HG02840 (cell line): ENCODE results near the gene RPL21.
"Not testable (repeated sequence)": the region's sequence is repeated elsewhere in the genome, so short reads cannot be mapped to it uniquely, and the experiment has no call there.

Experiments used
- ATAC-seq: cut with Tn5 transposase; IDR thresholded peaks from one replicate; pipeline ENCODE4 v1.9.1; 2021; ENCODE audit warnings: mild to moderate bottlenecking, moderate library complexity, moderate number of reproducible peaks; ENCODE audit not compliant: unreplicated experiment, low FRiP score

The RPL21 gene

DNA sequence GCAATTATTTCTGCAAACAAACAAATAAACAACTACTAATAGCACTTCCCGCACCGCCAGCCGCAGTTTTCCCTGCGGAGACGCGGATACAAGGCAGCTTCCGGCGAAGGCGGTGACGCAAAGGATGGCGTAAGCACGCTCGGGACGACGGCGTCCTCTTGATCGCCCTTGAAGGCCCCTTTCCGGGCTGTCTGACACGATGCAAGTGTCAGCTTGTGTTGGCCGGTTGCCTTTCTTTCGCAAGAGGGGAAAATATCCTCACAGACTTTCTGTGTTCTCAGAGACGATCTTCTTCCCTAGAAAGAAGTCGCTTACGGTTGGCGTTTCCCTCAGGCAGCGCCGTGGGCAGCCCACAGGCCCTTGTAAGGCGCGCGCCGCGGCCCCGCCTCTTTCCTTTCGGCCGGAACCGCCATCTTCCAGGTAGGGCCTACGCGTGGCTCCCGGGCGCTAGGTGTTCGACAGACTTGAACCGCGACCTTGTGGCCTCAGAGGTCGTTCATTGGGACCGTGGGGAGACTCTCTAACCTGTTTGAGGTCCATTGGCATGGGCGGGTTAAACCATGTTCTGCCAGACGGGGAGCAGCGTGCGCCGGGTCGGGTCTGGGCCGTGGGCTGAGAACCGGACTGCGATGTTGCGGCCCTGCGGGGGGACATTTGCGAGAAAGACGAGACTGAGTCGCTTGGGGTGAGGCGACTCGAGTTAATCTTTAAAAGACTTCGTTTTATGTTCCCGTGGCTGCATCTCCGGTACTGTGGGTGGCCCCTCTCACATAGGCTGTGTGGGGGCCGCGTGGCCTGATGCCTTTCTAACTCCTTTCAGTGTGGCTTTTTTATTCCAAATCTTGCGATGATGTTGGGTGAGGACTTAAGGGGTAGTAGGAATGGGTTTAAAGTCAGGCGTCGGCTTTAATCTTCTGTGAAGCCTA lies at the start of gene RPL21:
TSS of gene RPL21 (plus strand) at position 393 of the 926 bp plus-strand sequence. CDS start 2,219 bp downstream, outside the sequence.
- ATAC-seq, result peak; percentile 95

DNA sequence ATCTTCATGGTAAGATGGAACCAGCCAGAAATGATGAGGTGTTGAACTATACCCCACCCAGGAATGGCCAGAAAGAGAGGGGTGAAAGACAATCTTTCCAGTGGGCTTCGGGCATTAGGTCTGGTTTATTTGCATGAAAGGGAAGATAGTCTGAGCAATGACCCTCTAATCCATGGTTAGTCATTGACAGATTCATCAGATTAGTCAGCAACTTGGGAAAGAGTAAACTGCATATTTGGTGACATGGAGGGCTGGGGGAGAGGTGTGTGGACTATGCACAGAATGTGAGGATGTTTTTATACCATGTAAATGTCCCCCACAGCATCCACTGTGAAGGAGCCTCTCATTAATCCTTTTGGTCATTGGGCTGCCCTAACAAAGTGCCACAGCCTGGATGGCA lies 49.7 kb upstream of the RPL21 start:
- ATAC-seq, result no peak

DNA sequence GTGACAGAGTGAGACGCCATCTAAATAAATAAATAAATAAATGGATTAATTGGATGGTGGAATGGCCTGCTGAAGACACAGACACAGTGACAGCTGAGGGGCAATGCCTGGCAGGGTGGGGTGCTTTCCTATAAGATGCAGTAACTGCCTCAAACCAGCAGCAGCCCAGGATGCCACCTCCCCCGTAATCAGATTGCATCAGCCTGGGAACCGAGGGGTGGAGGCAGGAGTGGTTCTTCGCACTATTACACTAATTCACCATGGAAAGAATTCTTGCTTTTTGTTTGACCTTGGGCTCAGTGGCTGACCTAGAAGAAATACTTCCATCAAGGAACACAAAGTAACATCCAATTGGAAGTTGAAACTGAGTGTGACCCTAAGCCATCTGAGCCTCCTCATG lies 48.2 kb upstream of the RPL21 start:
- ATAC-seq, result no peak

DNA sequence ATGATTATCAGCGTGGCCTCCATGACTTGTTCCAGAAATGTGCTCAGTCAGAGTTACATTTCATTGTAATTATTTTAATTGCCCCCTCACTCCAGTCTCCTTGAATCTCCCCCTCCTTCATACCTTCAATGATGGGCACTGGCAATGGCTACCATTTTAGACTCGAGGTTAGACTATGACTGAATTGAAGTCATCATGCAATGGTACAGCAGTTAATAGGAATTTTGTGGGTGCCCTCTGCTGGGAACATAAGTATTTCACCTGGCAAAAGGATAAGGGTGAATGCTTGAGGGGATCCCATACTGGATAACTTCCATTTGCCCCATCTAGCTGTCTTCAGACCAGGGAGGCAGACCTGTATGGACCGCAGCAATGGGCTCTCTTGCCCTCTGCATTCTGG lies 47.5 kb upstream of the RPL21 start:
- no peak for ATAC-seq

DNA sequence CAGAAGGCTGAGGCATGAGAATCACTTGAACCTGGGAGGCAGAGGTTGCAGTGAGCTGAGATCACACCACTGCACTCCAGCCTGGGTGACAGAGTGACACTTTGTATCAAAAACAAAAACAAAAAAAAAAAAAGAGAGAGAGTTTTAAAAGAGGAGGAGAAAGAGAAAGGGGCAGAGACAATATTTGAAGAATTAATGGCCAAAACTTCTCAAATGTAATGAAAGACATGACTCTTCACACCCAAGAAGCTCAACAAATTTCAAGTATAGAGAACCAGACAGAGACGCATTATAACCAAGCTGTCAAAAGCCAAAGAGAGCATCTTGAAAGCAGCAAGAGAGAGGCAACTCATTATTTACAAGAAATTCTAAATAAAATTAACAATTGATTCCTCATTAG lies 42.8 kb upstream of the RPL21 start:
- no peak for ATAC-seq

DNA sequence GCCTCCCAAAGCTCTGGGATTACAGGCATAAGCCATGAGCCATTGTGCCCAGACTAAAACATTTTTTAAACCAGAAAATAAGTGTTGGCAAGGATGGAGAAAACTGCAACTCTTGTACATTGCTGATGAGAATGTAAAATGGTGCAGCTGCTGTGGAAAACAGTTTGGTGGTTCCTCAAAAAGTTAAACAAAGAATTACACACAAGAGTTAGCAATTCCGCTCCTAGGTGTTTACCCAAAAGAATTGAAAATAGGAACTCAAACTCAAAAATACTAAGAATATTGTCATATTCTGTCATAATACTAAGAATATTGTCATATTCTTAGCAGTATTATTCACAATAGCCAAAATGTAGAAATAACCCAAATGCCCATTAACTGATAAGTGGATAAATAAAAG lies 40.1 kb upstream of the RPL21 start:
- ATAC-seq, result no peak

DNA sequence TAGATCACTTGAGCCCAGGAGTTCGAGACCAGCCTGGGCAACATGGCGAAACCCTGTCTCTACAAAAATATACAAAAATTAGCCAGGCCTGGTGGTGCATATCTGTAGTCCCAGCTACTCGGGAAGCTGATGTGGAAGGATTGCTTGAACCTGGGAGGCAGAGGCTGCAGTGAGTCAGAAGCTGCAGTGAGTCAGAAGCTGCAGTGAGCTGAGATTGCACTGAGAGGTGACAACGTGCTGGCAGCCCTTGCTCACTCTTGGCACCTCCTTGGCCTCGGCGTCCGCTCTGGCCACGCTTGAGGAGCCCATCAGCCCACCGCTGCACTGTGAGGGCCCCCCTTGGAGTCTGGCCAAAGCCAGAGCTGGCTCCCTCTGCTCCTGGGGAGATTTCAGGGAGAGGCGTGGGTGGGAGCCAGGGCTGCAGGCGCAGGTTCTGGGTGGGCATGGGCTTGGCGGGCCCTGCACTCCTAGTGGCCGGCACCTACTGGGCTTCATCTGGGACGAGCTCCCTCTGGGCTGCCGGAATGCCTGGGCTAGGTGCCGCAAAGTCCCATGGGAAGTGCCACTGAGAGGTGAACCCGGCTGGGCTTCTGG lies 39.5 kb upstream of the RPL21 start:
- no peak for ATAC-seq

DNA sequence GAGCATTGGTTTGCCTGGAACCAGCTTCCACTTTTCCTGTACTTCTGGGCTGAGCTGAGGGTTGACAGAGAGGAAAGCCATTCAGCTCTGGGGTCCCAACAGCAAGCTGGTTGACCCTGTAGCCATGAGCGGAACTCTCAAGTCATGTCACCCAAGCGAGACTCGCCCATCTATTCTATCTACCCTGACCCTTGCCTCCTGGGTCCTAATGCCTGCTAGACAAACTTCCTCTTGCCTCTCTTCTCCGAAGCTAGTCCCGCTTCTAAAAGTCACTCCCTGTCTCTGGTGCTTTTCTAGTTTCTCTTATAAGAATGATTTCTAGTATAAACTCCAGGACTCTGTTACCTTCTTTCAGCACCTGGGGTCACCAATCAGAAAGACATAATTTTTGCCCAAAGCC lies 38.0 kb upstream of the RPL21 start:
- not testable (repeated sequence) for ATAC-seq

DNA sequence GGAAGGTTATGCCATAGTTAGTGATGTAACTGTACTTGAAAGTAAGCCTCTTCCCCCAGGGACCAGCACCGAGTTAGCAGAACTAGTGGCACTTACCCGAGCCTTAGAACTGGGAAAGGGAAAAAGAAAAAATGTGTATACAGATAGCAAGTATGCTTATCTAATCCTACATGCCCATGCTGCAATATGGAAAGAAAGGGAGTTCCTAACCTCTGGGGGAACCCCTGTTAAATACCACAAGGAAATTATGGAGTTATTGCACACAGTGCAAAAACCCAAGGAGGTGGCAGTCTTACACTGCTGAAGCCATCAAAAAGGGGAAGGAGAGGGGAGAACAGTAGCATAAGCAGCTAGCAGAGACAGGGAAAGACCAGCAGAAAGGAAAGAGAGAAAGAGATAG lies 33.6 kb upstream of the RPL21 start:
- not testable (repeated sequence) for ATAC-seq

DNA sequence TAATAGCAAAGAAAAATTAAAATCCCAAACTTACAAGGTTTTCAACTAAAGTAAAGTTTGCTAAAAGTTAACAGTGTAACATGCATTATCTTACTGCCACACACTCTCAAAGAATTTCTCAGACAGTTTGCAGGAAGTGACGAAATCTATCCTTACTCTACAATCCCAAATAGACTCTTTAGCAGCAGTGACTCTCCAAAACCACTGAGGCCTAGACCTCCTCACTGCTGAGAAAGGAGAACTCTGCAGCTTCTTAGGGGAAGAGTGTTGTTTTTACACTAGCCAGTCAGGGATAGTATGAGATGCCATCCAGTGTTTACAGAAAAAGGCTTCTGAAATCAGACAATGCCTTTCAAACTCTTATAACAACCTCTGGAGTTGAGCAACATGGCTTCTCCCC lies 32.5 kb upstream of the RPL21 start:
- not testable (repeated sequence) for ATAC-seq

DNA sequence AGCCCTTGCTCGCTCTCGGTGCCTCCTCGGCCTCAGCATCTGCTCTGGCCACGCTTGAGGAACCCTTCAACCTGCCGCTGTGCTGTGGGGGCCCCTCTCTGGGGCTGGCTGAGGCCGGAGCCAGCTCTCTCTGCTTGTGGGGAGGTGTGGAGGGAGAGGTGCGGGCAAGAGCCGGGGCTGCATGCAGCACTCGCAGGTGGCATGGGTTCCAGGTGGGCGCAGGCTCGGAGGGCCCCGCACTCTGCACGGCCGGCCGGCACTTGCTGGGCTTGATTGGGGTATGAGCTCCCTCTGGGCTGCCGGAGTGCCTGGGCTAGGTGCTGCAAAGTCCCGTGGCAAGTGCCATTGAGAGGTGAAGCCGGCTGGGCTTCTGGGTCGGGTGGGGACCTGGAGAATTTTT lies 31.7 kb upstream of the RPL21 start:
- ATAC-seq, result no peak

DNA sequence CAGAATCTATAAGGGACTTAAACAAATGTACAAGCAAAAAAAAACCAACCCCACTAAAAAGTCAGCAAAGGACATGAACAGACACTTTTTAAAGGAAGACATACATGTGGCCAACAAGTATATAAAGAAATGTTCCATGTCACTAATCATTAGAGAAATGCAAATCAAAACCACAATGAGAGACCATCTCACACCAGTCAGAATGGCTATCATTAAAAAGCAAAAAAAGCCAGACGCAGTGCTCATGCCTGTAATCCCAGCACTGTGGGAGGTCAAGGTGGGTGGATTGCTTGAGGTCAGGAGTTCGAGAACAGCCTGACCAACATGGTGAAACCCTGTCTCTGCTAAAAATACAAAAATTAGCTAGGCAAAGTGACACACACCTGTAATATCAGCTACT lies 29.3 kb upstream of the RPL21 start:
- ATAC-seq, result not testable (repeated sequence)

DNA sequence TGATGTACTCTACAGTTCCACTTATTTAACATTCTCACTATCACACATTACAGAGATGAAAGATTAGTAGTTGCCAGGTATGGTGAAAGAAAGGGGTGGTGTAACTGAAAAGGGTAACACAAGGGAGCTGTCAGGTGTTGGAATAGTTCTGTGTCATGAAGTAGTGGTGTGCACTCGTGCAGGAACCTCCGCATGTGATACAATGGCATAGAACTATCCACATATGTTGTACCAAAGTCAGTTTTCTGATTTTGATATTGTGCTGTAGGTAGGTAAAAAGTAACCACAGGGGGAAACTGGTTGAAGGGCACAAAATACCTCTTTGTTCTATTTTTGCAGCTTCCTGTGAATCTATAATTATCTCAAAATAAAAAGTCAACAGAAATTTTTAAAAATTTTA lies 24.4 kb upstream of the RPL21 start:
- no peak for ATAC-seq

DNA sequence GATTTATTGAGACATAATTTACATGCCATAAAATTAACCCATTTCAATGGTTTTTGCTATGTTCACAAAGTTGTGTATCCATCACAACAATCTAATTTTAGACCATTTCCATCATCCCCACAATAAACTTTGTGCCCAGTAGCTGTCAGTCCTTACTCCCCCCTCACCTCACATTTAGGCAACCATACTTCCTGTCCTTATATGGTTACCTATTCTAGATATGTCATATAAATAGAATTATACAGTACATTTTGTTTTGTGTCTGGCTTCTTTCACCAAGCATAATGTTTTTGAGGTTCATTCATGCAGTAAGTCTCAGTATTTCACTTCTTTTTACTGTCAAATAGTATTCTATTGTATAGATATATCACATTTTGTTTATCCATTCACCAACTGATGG lies 23.2 kb upstream of the RPL21 start:
- ATAC-seq, result no peak

DNA sequence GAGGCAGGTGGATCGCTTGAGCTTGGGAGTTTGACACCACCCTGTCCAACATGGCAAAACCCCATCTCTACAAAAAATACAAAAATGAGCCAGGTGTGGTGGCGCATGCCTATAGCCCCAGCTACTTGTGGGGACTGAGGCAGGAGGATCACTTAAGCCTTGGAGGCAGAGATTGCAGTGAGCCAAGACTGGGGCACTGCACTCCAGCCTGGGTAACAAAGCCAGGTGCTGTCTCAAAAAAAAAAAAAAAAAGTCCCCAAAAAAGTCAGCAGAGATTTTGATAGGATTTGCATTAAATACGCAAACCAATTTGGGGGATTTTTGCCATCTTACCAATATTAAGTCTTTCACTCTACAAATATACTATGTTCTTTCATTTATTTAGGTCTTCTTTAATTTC lies 21.7 kb upstream of the RPL21 start:
- no peak for ATAC-seq

DNA sequence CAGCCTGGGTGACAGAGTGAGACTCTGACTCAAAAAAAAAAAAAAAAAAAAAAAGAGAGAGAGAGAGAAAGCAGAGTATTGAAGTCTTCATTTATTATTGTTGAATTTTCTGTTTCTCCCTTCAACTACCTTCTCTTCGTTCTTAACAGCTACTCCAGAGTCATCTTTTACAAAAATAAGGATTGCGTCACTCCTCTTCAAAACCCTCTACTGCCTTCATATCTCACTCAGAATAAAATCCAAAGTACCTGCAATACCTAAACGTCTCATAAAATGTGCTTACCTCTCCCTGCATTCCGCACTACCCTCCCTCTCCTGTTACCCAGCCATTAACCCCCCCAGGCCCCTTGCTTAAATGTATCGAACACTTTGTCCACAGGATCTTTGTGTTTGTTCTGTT lies 17.4 kb upstream of the RPL21 start:
- ATAC-seq, result no peak

DNA sequence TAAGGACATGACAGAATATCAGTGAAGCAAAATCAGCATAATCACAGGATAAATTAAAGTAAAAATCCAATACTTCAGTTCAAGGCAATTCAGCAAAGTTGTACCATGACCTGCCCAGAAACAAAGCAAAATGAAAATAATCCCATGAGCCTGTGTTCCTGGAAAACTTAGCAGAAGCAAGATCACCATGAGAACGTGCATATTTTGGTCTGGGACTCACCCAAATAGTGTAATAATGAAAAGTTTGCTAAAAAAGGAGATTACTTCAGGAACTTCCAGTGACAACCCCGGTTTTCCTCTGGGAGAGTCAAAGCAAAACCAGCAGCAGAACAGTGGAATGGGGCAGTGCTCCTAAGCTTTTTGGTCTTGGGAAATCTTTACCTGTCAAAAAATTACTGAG lies 14.9 kb upstream of the RPL21 start:
- no peak for ATAC-seq

DNA sequence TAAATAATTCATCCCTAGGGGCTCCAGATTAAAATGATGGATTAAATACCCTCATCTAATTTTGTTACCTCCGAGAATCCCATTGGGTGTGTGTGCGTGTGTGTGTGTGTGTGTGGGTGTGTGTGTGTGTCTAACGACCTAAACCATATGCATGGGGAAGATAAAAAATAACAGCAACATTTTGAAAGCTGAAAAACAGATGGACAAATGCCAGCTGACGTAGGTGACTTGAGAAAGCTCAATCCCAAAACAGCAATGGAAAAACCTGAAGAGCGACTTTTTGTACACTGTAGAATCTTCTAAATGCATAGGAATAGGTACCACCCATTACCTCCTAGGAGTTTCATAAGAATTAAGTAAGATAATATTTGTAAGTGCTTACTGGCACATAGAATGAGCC lies 8.7 kb upstream of the RPL21 start:
- no peak for ATAC-seq

DNA sequence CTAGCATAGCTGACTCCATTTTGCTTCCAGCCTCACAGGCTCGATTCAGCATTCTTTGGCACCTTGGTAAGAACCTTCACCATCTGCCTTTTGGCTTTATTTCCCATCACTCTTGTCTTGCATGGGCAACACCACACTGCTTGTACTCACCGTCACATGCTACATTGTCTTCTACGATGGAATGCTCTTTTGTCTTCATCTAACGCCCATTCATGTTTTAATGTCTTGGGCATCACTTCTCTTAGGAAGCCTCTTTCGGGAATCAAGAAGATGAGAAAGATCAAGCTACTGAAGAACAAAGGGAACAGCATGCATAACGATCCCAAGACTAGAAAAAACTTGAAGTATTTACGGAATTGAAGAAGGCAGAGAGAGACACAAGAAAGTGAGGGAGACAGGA lies 5.7 kb upstream of the RPL21 start:
- no peak for ATAC-seq

DNA sequence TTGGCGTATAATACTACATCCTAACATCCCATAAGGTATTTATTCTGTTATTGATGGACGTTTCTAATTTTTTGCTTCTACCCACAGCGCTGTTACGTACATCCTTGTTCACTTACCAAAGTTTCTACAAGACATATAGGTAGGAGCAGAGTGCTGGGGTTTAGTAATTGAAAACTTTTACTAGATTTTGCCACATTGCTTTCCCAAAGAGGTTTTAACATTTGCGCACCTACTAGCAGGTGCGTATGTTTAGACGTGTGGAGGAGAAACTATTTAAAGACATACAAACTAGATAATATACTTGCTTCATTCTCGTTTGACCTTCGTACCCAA lies 559 bp upstream of the RPL21 start:
- ATAC-seq, result no peak

DNA sequence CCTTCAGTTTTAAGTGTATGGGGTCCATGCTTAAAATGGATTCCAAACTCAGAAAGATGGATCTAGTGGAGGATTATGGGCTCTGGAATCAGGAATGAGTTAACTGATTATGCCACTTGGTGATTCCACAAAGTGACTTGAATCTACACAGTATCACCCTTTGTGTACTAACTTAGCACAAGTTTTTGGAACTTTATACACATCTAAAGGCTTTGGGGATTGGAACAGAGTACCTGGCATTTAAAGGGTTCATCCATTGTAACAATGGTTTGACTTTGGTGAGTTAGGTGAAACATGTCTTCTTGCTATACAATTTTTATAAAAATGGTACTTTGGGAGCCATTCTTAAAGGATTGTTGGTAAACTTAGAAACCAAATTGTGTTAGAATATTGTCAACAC lies 1.1 kb downstream of the RPL21 start:
- ATAC-seq, result no peak

DNA sequence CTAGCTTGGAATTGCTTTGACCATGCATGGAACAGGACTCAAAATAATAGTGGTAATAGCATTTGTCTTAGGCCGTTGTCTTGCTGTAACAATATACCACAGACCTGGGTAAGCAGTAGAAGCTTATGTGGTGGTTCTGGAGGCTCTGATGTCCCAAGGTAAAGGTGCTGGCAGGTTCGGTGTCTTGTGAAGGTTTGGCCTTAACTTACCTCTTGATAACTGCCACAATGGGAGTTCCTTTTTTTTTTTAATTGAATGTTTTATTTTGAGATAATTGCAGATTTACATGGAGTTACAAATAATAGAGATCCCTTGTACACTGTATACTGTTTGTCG lies 5.8 kb downstream of the RPL21 start:
- ATAC-seq, result no peak
